ENCODE data around the gene MACROD2. TPM values are rescaled to one million over a fixed set of nuclear protein-coding genes. Genes with fewer than 3 reads are reported as not detected.

MACROD2 gene
- total RNA-seq, 1 experiment from 2014 or later: 3.7 TPM

DNA sequence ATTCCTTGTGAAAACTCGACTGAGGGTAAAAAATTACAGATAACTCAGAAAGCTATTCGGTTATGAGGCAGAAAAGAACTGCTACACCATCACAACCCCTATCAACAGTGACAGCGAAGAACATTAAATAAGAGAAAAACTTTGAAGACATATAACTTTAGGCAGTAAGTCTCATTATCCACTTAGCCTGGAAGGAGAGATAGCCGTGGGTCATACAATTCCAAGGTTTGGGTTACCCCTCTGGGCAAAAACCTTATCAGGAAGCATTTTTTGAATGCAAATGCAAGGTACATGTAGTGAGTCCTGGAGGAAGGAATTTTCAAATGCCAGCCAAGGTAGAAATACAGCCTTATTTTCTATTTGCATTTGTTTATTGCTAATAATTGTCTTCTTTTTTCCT is 212.3 kb downstream of the MACROD2 start:
- Histone ChIP-seq H3K4me2 (ENCODE audit: low read length) (no peak overlapping the region), H3K4me1 (ENCODE audit: control insufficient read depth in 1 of 2, insufficient read depth in 2 of 2, low read length in 2 of 2) (no peaks in the 10 kb centered on the region), H3K27ac (ENCODE audit: low read depth, low read length) (no peak overlapping the region), H3K79me2 (ENCODE audit: insufficient read depth, low read length) (no peaks in the 10 kb centered on the region), H3K36me3 (ENCODE audit: control insufficient read depth in 1 of 2, insufficient read depth in 2 of 2, low read length in 2 of 2) (no peaks in the 10 kb centered on the region), H3K9me2 (ENCODE audit: insufficient read depth) (no peaks in the 10 kb centered on the region), H2AFZ (ENCODE audit: low read depth, low read length, poor library complexity, severe bottlenecking) (no peak overlapping the region), H3K9me3 (ENCODE audit: control insufficient read depth in 1 of 2, insufficient read depth in 1 of 2, low read depth in 1 of 2, low read length in 2 of 2) (no peaks in the 10 kb centered on the region), H3K4me3 (replicated peaks in 1 of 2; ENCODE audit: low read depth in 1 of 2, low read length in 2 of 2) (no peak overlapping the region), H3K27me3 (ENCODE audit: insufficient read depth, low read length) (no peaks in the 10 kb centered on the region), H3K9ac (ENCODE audit: low read length) (no peak overlapping the region), H4K20me1 (ENCODE audit: insufficient read depth) (no peaks in the 10 kb centered on the region)
- DNase-seq (ENCODE audit: low read depth, low spot score) (no peak), ATAC-seq (no peak)
- no TSS peak for BruUV-seq (replicated peaks)
- ChIA-PET RAD21 (ENCODE audit: low non-redundant PET in 1 of 2, low total read pairs in 2 of 2, uncharacterized antibody in 2 of 2, unreplicated experiment in 2 of 2) (no interaction called here), POLR2A (no interaction called here), CTCF (no interaction called here)
- intact Hi-C loops (cut with micrococcal nuclease): no loop called here
- TF ChIP-seq, protein P1, sequence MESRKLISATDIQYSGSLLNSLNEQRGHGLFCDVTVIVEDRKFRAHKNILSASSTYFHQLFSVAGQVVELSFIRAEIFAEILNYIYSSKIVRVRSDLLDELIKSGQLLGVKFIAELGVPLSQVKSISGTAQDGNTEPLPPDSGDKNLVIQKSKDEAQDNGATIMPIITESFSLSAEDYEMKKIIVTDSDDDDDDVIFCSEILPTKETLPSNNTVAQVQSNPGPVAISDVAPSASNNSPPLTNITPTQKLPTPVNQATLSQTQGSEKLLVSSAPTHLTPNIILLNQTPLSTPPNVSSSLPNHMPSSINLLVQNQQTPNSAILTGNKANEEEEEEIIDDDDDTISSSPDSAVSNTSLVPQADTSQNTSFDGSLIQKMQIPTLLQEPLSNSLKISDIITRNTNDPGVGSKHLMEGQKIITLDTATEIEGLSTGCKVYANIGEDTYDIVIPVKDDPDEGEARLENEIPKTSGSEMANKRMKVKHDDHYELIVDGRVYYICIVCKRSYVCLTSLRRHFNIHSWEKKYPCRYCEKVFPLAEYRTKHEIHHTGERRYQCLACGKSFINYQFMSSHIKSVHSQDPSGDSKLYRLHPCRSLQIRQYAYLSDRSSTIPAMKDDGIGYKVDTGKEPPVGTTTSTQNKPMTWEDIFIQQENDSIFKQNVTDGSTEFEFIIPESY (IDR thresholded peaks at IDR 0.05; ENCODE audit: extremely low read depth, insufficient replicate concordance, low read length): no peak
- TF ChIP-seq SRF (IDR thresholded peaks at IDR 0.05; ENCODE audit: low read depth) (no peak), SIN3A (IDR thresholded peaks at IDR 0.05; ENCODE audit: low read depth) (no peak), POLR2AphosphoS5 (IDR thresholded peaks at IDR 0.05; ENCODE audit: low read depth, low read length) (no peak), ZFX (IDR thresholded peaks at IDR 0.05) (no peak), POLR2A (IDR thresholded peaks at IDR 0.05; ENCODE audit: borderline replicate concordance, extremely low read depth, insufficient read depth, insufficient read length) (no peak), TCF7L2 (IDR thresholded peaks at IDR 0.05; ENCODE audit: borderline replicate concordance, extremely low read depth, insufficient read depth, insufficient read length) (no peak), RAD21 (IDR thresholded peaks at IDR 0.05; ENCODE audit: low read depth) (no peak), EGR1 (IDR thresholded peaks at IDR 0.05; ENCODE audit: low read depth) (no peak), FOSL1 (IDR thresholded peaks at IDR 0.05; ENCODE audit: low read depth) (no peak), CBX3 (IDR thresholded peaks at IDR 0.05; ENCODE audit: low read depth) (no peak), EZH2 (IDR thresholded peaks at IDR 0.05) (no peak), EZH2phosphoT487 (IDR thresholded peaks at IDR 0.05; ENCODE audit: borderline replicate concordance) (no peak)
- TF ChIP-seq, protein P2, sequence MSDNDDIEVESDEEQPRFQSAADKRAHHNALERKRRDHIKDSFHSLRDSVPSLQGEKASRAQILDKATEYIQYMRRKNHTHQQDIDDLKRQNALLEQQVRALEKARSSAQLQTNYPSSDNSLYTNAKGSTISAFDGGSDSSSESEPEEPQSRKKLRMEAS (IDR thresholded peaks at IDR 0.05): no peak
- TF ChIP-seq, protein P3, sequence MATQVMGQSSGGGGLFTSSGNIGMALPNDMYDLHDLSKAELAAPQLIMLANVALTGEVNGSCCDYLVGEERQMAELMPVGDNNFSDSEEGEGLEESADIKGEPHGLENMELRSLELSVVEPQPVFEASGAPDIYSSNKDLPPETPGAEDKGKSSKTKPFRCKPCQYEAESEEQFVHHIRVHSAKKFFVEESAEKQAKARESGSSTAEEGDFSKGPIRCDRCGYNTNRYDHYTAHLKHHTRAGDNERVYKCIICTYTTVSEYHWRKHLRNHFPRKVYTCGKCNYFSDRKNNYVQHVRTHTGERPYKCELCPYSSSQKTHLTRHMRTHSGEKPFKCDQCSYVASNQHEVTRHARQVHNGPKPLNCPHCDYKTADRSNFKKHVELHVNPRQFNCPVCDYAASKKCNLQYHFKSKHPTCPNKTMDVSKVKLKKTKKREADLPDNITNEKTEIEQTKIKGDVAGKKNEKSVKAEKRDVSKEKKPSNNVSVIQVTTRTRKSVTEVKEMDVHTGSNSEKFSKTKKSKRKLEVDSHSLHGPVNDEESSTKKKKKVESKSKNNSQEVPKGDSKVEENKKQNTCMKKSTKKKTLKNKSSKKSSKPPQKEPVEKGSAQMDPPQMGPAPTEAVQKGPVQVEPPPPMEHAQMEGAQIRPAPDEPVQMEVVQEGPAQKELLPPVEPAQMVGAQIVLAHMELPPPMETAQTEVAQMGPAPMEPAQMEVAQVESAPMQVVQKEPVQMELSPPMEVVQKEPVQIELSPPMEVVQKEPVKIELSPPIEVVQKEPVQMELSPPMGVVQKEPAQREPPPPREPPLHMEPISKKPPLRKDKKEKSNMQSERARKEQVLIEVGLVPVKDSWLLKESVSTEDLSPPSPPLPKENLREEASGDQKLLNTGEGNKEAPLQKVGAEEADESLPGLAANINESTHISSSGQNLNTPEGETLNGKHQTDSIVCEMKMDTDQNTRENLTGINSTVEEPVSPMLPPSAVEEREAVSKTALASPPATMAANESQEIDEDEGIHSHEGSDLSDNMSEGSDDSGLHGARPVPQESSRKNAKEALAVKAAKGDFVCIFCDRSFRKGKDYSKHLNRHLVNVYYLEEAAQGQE (IDR thresholded peaks at IDR 0.05; ENCODE audit: low read depth): no peak

Data from HCT116 (cell line).